Measurements from ENCODE around the gene PLOD3.
A peak's percentile ranks its signal among the peaks of the same experiment; 100 is the strongest.
"Not testable (repeated sequence)": the region's sequence is repeated elsewhere in the genome, so short reads cannot be mapped to it uniquely, and the experiment has no call there.

PLOD3 gene

GRCh38 chr7:101217388-101218235 lies at the start of gene PLOD3, which contains the start of gene ZNHIT1:
TSS of gene PLOD3 (minus strand) at chr7:101217581. CDS start at chr7:101217274, 307 bp downstream.
TSS of gene ZNHIT1 (plus strand) at chr7:101218165. CDS start at chr7:101218196, 31 bp downstream.
- H3K36me3 ChIP-seq (ENCODE audit: control insufficient read depth in 2 of 2, insufficient read depth in 2 of 2, low read length in 2 of 2) = peaks cover 7 to 19% of the 10 kb centered on the region in 2 donors
- H3K9me3 ChIP-seq (ENCODE audit: control insufficient read depth in 2 of 2, low read length in 2 of 2) = no peaks in the 10 kb centered on the region
- peak within 1 kb of the TSS; percentile 92 to 99 for H3K4me3 ChIP-seq (ENCODE audit: low read length in 2 of 2)
- H3K27me3 ChIP-seq (ENCODE audit: control insufficient read depth in 2 of 2, insufficient read depth in 2 of 2, low read length in 2 of 2) = no peaks in the 10 kb centered on the region
- peaks cover 23 to 24% of the 10 kb centered on the region in 2 donors for H3K4me1 ChIP-seq (ENCODE audit: control insufficient read depth in 2 of 2, insufficient read depth in 2 of 2, low read length in 2 of 2)
- H3K9ac ChIP-seq (ENCODE audit: low read depth in 1 of 2, low read length in 2 of 2) = peak within 1 kb of the TSS; percentile 83 to 93
- peak within 1 kb of the TSS; percentile 97 to 99 for H3K27ac ChIP-seq (ENCODE audit: low read depth in 2 of 2, low read length in 2 of 2)

- Histone ChIP-seq H3K9me3 (ENCODE audit: control insufficient read depth in 2 of 2, low read length in 2 of 2) (no peaks in the 10 kb centered on the region), H3K4me1 (ENCODE audit: control insufficient read depth in 2 of 2, insufficient read depth in 2 of 2, low read length in 2 of 2) (no peaks in the 10 kb centered on the region), H3K9ac (ENCODE audit: low read depth in 1 of 2, low read length in 2 of 2) (no peak overlapping the region), H3K27me3 (ENCODE audit: control insufficient read depth in 2 of 2, insufficient read depth in 2 of 2, low read length in 2 of 2) (no peaks in the 10 kb centered on the region), H3K4me3 (ENCODE audit: low read length in 2 of 2) (no peak overlapping the region), H3K27ac (ENCODE audit: low read depth in 2 of 2, low read length in 2 of 2) (no peak overlapping the region), H3K36me3 (ENCODE audit: control insufficient read depth in 2 of 2, insufficient read depth in 2 of 2, low read length in 2 of 2) (no peaks in the 10 kb centered on the region)
Measured at GRCh38 chr7:101265622-101266516, 48.5 kb upstream of the PLOD3 start.

GRCh38 chr7:101264102-101264706 lies 46.8 kb upstream of the PLOD3 start:
- H3K27me3 ChIP-seq (ENCODE audit: control insufficient read depth in 2 of 2, insufficient read depth in 2 of 2, low read length in 2 of 2); H3K36me3 ChIP-seq (ENCODE audit: control insufficient read depth in 2 of 2, insufficient read depth in 2 of 2, low read length in 2 of 2); H3K9me3 ChIP-seq (ENCODE audit: control insufficient read depth in 2 of 2, low read length in 2 of 2); H3K27ac ChIP-seq (ENCODE audit: low read depth in 2 of 2, low read length in 2 of 2); H3K4me1 ChIP-seq (ENCODE audit: control insufficient read depth in 2 of 2, insufficient read depth in 2 of 2, low read length in 2 of 2); H3K4me3 ChIP-seq (ENCODE audit: low read length in 2 of 2); H3K9ac ChIP-seq (ENCODE audit: low read depth in 1 of 2, low read length in 2 of 2): not testable (repeated sequence)

- Histone ChIP-seq H3K27me3 (ENCODE audit: control insufficient read depth in 2 of 2, insufficient read depth in 2 of 2, low read length in 2 of 2) (no peaks in the 10 kb centered on the region), H3K4me3 (ENCODE audit: low read length in 2 of 2) (no peak overlapping the region), H3K9me3 (ENCODE audit: control insufficient read depth in 2 of 2, low read length in 2 of 2) (no peaks in the 10 kb centered on the region), H3K4me1 (ENCODE audit: control insufficient read depth in 2 of 2, insufficient read depth in 2 of 2, low read length in 2 of 2) (no peaks in the 10 kb centered on the region), H3K27ac (ENCODE audit: low read depth in 2 of 2, low read length in 2 of 2) (no peak overlapping the region), H3K9ac (ENCODE audit: low read depth in 1 of 2, low read length in 2 of 2) (no peak overlapping the region), H3K36me3 (ENCODE audit: control insufficient read depth in 2 of 2, insufficient read depth in 2 of 2, low read length in 2 of 2) (no peaks in the 10 kb centered on the region)
Measured at GRCh38 chr7:101258243-101258731, 40.9 kb upstream of the PLOD3 start.

- no peaks in the 10 kb centered on the region for H3K27me3 ChIP-seq (ENCODE audit: control insufficient read depth in 2 of 2, insufficient read depth in 2 of 2, low read length in 2 of 2)
- H3K4me3 ChIP-seq (ENCODE audit: low read length in 2 of 2) = no peak overlapping the region
- H3K9ac ChIP-seq (ENCODE audit: low read depth in 1 of 2, low read length in 2 of 2) = no peak overlapping the region
- peaks cover 5 to 9% of the 10 kb centered on the region in 2 donors for H3K4me1 ChIP-seq (ENCODE audit: control insufficient read depth in 2 of 2, insufficient read depth in 2 of 2, low read length in 2 of 2)
- H3K9me3 ChIP-seq (ENCODE audit: control insufficient read depth in 2 of 2, low read length in 2 of 2) = no peaks in the 10 kb centered on the region
- H3K36me3 ChIP-seq (ENCODE audit: control insufficient read depth in 2 of 2, insufficient read depth in 2 of 2, low read length in 2 of 2) = no peaks in the 10 kb centered on the region
- no peak overlapping the region for H3K27ac ChIP-seq (ENCODE audit: low read depth in 2 of 2, low read length in 2 of 2)
Measured at GRCh38 chr7:101255796-101256195, 38.4 kb upstream of the PLOD3 start.

- H3K27me3 ChIP-seq (ENCODE audit: control insufficient read depth in 2 of 2, insufficient read depth in 2 of 2, low read length in 2 of 2); H3K36me3 ChIP-seq (ENCODE audit: control insufficient read depth in 2 of 2, insufficient read depth in 2 of 2, low read length in 2 of 2); H3K9ac ChIP-seq (ENCODE audit: low read depth in 1 of 2, low read length in 2 of 2); H3K9me3 ChIP-seq (ENCODE audit: control insufficient read depth in 2 of 2, low read length in 2 of 2); H3K4me1 ChIP-seq (ENCODE audit: control insufficient read depth in 2 of 2, insufficient read depth in 2 of 2, low read length in 2 of 2); H3K27ac ChIP-seq (ENCODE audit: low read depth in 2 of 2, low read length in 2 of 2): not testable (repeated sequence)
- peak overlapping the region in 1 of 2 donors; percentile 99 for H3K4me3 ChIP-seq (ENCODE audit: low read length in 2 of 2)
Measured at GRCh38 chr7:101253199-101253598, 35.8 kb upstream of the PLOD3 start.

GRCh38 chr7:101251871-101252659 lies 34.7 kb upstream of the PLOD3 start:
- Histone ChIP-seq H3K27ac (ENCODE audit: low read depth in 2 of 2, low read length in 2 of 2) (peak overlapping the region; percentile 73 to 86), H3K4me3 (ENCODE audit: low read length in 2 of 2) (peak overlapping the region; percentile 87 to 99), H3K36me3 (ENCODE audit: control insufficient read depth in 2 of 2, insufficient read depth in 2 of 2, low read length in 2 of 2) (peaks cover 4 to 5% of the 10 kb centered on the region in 2 donors), H3K9me3 (ENCODE audit: control insufficient read depth in 2 of 2, low read length in 2 of 2) (no peaks in the 10 kb centered on the region), H3K27me3 (ENCODE audit: control insufficient read depth in 2 of 2, insufficient read depth in 2 of 2, low read length in 2 of 2) (no peaks in the 10 kb centered on the region), H3K4me1 (ENCODE audit: control insufficient read depth in 2 of 2, insufficient read depth in 2 of 2, low read length in 2 of 2) (peaks cover 9 to 10% of the 10 kb centered on the region in 2 donors), H3K9ac (ENCODE audit: low read depth in 1 of 2, low read length in 2 of 2) (peak overlapping the region; percentile 81 to 92)

GRCh38 chr7:101250324-101250723 lies 32.9 kb upstream of the PLOD3 start:
- H3K9me3 ChIP-seq (ENCODE audit: control insufficient read depth in 2 of 2, low read length in 2 of 2) = no peaks in the 10 kb centered on the region
- H3K36me3 ChIP-seq (ENCODE audit: control insufficient read depth in 2 of 2, insufficient read depth in 2 of 2, low read length in 2 of 2) = peaks cover 4 to 5% of the 10 kb centered on the region in 2 donors
- no peak overlapping the region for H3K27ac ChIP-seq (ENCODE audit: low read depth in 2 of 2, low read length in 2 of 2)
- no peaks in the 10 kb centered on the region for H3K27me3 ChIP-seq (ENCODE audit: control insufficient read depth in 2 of 2, insufficient read depth in 2 of 2, low read length in 2 of 2)
- no peak overlapping the region for H3K4me3 ChIP-seq (ENCODE audit: low read length in 2 of 2)
- H3K9ac ChIP-seq (ENCODE audit: low read depth in 1 of 2, low read length in 2 of 2) = no peak overlapping the region
- peaks cover 10 to 11% of the 10 kb centered on the region in 2 donors for H3K4me1 ChIP-seq (ENCODE audit: control insufficient read depth in 2 of 2, insufficient read depth in 2 of 2, low read length in 2 of 2)

- Histone ChIP-seq H3K4me1 (ENCODE audit: control insufficient read depth in 2 of 2, insufficient read depth in 2 of 2, low read length in 2 of 2) (peaks cover 23 to 25% of the 10 kb centered on the region in 2 donors), H3K4me3 (ENCODE audit: low read length in 2 of 2) (no peak overlapping the region), H3K27me3 (ENCODE audit: control insufficient read depth in 2 of 2, insufficient read depth in 2 of 2, low read length in 2 of 2) (no peaks in the 10 kb centered on the region), H3K27ac (ENCODE audit: low read depth in 2 of 2, low read length in 2 of 2) (no peak overlapping the region), H3K9ac (ENCODE audit: low read depth in 1 of 2, low read length in 2 of 2) (no peak overlapping the region), H3K36me3 (ENCODE audit: control insufficient read depth in 2 of 2, insufficient read depth in 2 of 2, low read length in 2 of 2) (peaks cover 4 to 5% of the 10 kb centered on the region in 2 donors), H3K9me3 (ENCODE audit: control insufficient read depth in 2 of 2, low read length in 2 of 2) (no peaks in the 10 kb centered on the region)
Measured at GRCh38 chr7:101248276-101248675, 30.9 kb upstream of the PLOD3 start.

Measured in mucosa of rectum (tissue), 2 donors.